ENCODE data around the gene PCDH1. TPM values are rescaled to one million over a fixed set of nuclear protein-coding genes. Genes with fewer than 3 reads are reported as not detected.

Gene PCDH1
- total RNA-seq, 1 experiment from 2014 or later, result 127 TPM

GRCh38 chr5:141806626-141807025, 71.6 kb downstream of the PCDH1 start:
- H3K4me1 Mint-ChIP-seq, result peaks cover 54 to 68% of the 10 kb centered on the region in 2 experiments
- no peaks in the 10 kb centered on the region for H3K27me3 ChIP-seq (ENCODE audit: insufficient read depth, low read length)
- no peak overlapping the region for H2AFZ ChIP-seq (ENCODE audit: low read length)
- no peak overlapping the region for H2BK12ac ChIP-seq (ENCODE audit: insufficient read length, low read depth, low read length)
- no peak overlapping the region for H3K23ac ChIP-seq (ENCODE audit: insufficient read length, low read depth, low read length)
- H3K18ac ChIP-seq (ENCODE audit: insufficient read length, low read depth, low read length), result no peak overlapping the region
- H3K79me2 ChIP-seq (ENCODE audit: insufficient read depth, low read length), result no peaks in the 10 kb centered on the region
- no peaks in the 10 kb centered on the region for H3K79me1 ChIP-seq (ENCODE audit: insufficient read depth, low read depth, low read length, poor library complexity, severe bottlenecking)
- H3K23me2 ChIP-seq (ENCODE audit: insufficient read length, low read depth, low read length, poor library complexity, severe bottlenecking), result no peaks in the 10 kb centered on the region
- no peak overlapping the region for H3K4me2 ChIP-seq (ENCODE audit: insufficient read depth, insufficient read length, low read length)
- H2BK20ac ChIP-seq (ENCODE audit: low read depth, low read length, poor library complexity, severe bottlenecking), result no peak overlapping the region
- H3K4ac ChIP-seq (ENCODE audit: low read depth, low read length), result no peak overlapping the region
- H2BK15ac ChIP-seq (ENCODE audit: low read depth, low read length), result no peak overlapping the region
- no CpG with 5 or more reads among the region's 5 CpGs for WGBS (ENCODE audit: extremely low coverage, insufficient read length, low lambda C conversion rate)
- H2AK5ac ChIP-seq (ENCODE audit: insufficient read length, low read length), result no peak overlapping the region
- H3K36me3 Mint-ChIP-seq (ENCODE audit: insufficient read depth in 1 of 3, low read depth in 3 of 3), result no peaks in the 10 kb centered on the region; a peak in 2 of 7 replicates
- no peak overlapping the region for H4K8ac ChIP-seq (replicated peaks; ENCODE audit: insufficient read length, low read depth, low read length)
- H3T11ph ChIP-seq (ENCODE audit: low read length), result no peak overlapping the region
- peaks cover 15% of the 10 kb centered on the region for H3K4me1 ChIP-seq (ENCODE audit: insufficient read depth, low read length)
- no peak overlapping the region for H4K5ac ChIP-seq (ENCODE audit: insufficient read length, low read depth, low read length)
- peak overlapping the region in 1 of 2 experiments; percentile 31; a peak in 2 of 5 replicates for H3K4me3 Mint-ChIP-seq
- no peak overlapping the region for H3K14ac ChIP-seq (ENCODE audit: insufficient read depth, low read length)
- no peak overlapping the region for H3K9ac ChIP-seq (ENCODE audit: extremely low read depth, insufficient read length, low read length)
- H3K27ac ChIP-seq (ENCODE audit: insufficient read length, low read depth, low read length), result no peak overlapping the region
- H3K27me3 Mint-ChIP-seq (ENCODE audit: low read depth), result peaks cover 23% of the 10 kb centered on the region
- peak overlapping the region in 2 of 3 experiments; percentile 60 to 81; a peak in 2 of 7 replicates for H3K27ac Mint-ChIP-seq
- TF ChIP-seq, protein P1, sequence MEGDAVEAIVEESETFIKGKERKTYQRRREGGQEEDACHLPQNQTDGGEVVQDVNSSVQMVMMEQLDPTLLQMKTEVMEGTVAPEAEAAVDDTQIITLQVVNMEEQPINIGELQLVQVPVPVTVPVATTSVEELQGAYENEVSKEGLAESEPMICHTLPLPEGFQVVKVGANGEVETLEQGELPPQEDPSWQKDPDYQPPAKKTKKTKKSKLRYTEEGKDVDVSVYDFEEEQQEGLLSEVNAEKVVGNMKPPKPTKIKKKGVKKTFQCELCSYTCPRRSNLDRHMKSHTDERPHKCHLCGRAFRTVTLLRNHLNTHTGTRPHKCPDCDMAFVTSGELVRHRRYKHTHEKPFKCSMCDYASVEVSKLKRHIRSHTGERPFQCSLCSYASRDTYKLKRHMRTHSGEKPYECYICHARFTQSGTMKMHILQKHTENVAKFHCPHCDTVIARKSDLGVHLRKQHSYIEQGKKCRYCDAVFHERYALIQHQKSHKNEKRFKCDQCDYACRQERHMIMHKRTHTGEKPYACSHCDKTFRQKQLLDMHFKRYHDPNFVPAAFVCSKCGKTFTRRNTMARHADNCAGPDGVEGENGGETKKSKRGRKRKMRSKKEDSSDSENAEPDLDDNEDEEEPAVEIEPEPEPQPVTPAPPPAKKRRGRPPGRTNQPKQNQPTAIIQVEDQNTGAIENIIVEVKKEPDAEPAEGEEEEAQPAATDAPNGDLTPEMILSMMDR (conservative IDR thresholded peaks at IDR 0.05), result no peak
- no peaks in the 10 kb centered on the region for H3K9me3 ChIP-seq (ENCODE audit: control insufficient read depth, low read depth, low read length)
- no peak overlapping the region for H4K91ac ChIP-seq (ENCODE audit: insufficient read length, low read depth, low read length)
- no peak overlapping the region for H2BK120ac ChIP-seq (ENCODE audit: low read depth, low read length, poor library complexity, severe bottlenecking)
- H3K56ac ChIP-seq (ENCODE audit: insufficient read length, low read depth, low read length), result no peak overlapping the region
- DNase-seq, result no peak
- no peaks in the 10 kb centered on the region for H4K20me1 ChIP-seq (ENCODE audit: control insufficient read depth, insufficient read depth, insufficient read length)
- H2BK5ac ChIP-seq (ENCODE audit: insufficient read length, low read length), result no peak overlapping the region
- H3K9me3 Mint-ChIP-seq, result no peaks in the 10 kb centered on the region; a peak in 1 of 5 replicates

Measured in H9 (cell line).